AG04450 (cell line): ENCODE results near the gene TGFB3. TPM values are rescaled to one million over a fixed set of nuclear protein-coding genes. Genes with fewer than 3 reads are reported as not detected.

Experiments used
- CTCF ChIA-PET: fragments of 300-600, 350-600 bp; formaldehyde crosslinking; extraction: SDS; loops from one replicate; lab custom pipeline; 2022; ENCODE audit warnings: antibody characterized with exemption, inconsistent platforms; lab: Charles Lee
- POLR2A ChIA-PET: fragments of 350-600 bp; formaldehyde crosslinking; extraction: SDS; loops from one replicate; lab custom pipeline; 2021; ENCODE audit warnings: antibody characterized with exemption, inconsistent platforms; lab: Yijun Ruan, JAX
- DNase-seq: peaks from one replicate; pipeline ENCODE4 v3.0.0-alpha.2; 2011; ENCODE audit warnings: low read depth, low spot score
- H3K27ac ChIP-seq: one replicate; pipeline ENCODE4 v1.5.1; 2012; ENCODE audit warnings: low read depth, low read length, control low read depth
- H3K27me3 ChIP-seq: one replicate; pipeline ENCODE4 v1.6.0; 2012; ENCODE audit warnings: low read length; ENCODE audit not compliant: control insufficient read depth, insufficient read depth
- H3K4me3 ChIP-seq: 2 replicates; pipeline ENCODE4 v1.5.1; 2011; ENCODE audit warnings: mild to moderate bottlenecking, low read depth, low read length, control low read depth
- H3K9me3 ChIP-seq: 2 replicates; pipeline ENCODE4 v1.5.1; 2012; ENCODE audit warnings: low read length; ENCODE audit not compliant: control insufficient read depth, insufficient read depth
- CTCF ChIP-seq: IDR thresholded peaks from 2 replicates; pipeline ENCODE4 v1.5.1; 2011; ENCODE audit warnings: low read depth, low read length, control low read depth, inconsistent platforms
- polyA plus RNA-seq: library from polyadenylated mRNA; depleted of rRNA; stranded (reverse); fragments of >200 nt; gene quantifications from 2 replicates; pipeline ENCODE4 v1.2.3, GENCODE V29; 2011; rRNA removed

TGFB3 gene
- polyA plus RNA-seq, 1 experiment, result 3.6 TPM

- H3K4me3 ChIP-seq, result no peak overlapping the region
- ChIA-PET CTCF (interaction anchor here (1.2 kb wide), 1 partner anchor 199 kb away, joined by 3 read pairs; no protein-coding TSS in a partner anchor), POLR2A (no interaction called here)
- no peaks in the 10 kb centered on the region for H3K27me3 ChIP-seq
- H3K9me3 ChIP-seq, result no peaks in the 10 kb centered on the region
- no peak for DNase-seq
- no peak for TF ChIP-seq CTCF
- no peak overlapping the region for H3K27ac ChIP-seq
These were observed 72.2 kb downstream of the TGFB3 start for GRCh38 chr14:75909630-75910029.

Other genes starting within 250 kb of the TGFB3 start
- gene IFT43, start 3.8 kb upstream of the TGFB3 start, polyA plus RNA-seq, result 39.1 and 41.4 TPM in 2 replicates
- 29.5 and 32.2 TPM in 2 replicates for gene GPATCH2L, start 169.9 kb upstream of the TGFB3 start, polyA plus RNA-seq